Stimulated activated CD8-positive, alpha-beta memory T cell treated with anti-CD3 and anti-CD28 coated beads, Interleukin-12 subunit alpha, Interleukin-12 subunit beta, amount 100 ng/mL, for 1 hour (primary cell): ENCODE results near the gene HSF2BP.
"Not testable (repeated sequence)": the region's sequence is repeated elsewhere in the genome, so short reads cannot be mapped to it uniquely, and the experiment has no call there.

Source experiments
- DNase-seq: peaks from one replicate; pipeline ENCODE4 v3.0.0-alpha.2; 2020; ENCODE audit warnings: low read depth

The HSF2BP gene

GRCh38 chr21:43597540-43598250 lies 61.6 kb downstream of the HSF2BP start:
- no peak for DNase-seq

GRCh38 chr21:43597052-43597451 lies 62.2 kb downstream of the HSF2BP start:
- no peak for DNase-seq

DNA sequence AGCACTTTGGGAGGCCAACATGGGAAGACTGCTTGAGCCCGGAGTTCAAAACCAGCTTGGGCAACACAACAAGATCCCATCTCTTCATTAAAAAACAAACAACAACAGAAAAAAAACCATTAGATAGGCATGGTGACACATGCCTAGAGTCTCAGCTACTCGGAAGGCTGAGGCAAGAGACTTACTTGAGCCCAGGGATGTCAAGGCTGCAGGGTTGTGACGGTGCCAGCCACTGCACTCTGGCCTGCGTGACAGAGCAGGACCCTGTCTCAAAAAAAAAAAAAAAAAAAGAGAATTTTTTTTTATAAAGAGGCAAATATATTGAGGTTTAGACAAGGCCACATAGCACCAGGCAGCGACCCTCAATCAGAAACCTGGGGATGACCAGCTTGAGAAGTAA lies 62.7 kb downstream of the HSF2BP start:
- DNase-seq: no peak

GRCh38 chr21:43595769-43596168 lies 63.5 kb downstream of the HSF2BP start:
- DNase-seq: not testable (repeated sequence)

GRCh38 chr21:43593078-43593477 lies 66.2 kb downstream of the HSF2BP start:
- no peak for DNase-seq

- DNase-seq: no peak
Observed at GRCh38 chr21:43591571-43591970, 67.7 kb downstream of the HSF2BP start.

DNA sequence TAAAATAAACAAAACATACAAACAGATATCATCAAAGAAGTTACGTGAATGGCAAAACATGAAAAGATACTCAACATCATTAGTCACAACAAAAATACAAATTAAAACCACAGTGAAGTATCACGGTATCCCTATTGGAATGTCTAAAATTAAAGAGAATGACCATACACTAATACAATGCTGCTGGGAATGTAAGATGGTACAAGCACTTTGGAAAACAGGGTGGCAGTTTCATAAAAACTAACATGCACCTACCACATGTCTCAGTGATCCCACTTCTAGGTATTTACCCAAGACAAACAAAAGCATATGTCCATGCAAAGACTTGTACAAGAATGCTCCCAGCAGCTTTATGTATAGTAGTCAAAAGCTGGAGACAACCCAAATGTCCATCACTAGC lies 69.1 kb downstream of the HSF2BP start:
- DNase-seq: no peak

DNA sequence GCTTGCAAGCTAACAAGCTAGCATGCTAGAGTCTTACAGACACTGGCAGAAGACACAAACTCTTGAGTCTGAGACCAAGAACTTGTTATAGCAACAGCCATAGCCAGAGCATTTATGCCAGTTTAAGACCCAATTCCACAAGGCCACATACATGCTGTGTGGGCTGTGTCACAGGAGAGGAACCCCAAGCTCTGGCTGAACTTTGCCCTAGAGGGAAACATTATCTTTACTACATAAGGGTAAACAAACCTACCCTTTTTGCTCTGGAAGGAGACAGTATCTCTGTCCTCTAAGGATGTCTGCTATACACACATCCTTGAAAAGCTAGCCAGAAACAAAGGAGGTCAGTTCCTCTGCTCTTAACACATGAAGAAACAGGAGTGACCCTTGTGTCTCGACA lies 70.3 kb downstream of the HSF2BP start:
- DNase-seq: no peak

GRCh38 chr21:43585924-43586413 lies 73.3 kb downstream of the HSF2BP start:
- DNase-seq: no peak

GRCh38 chr21:43585514-43585913 lies 73.8 kb downstream of the HSF2BP start:
- no peak for DNase-seq

DNA sequence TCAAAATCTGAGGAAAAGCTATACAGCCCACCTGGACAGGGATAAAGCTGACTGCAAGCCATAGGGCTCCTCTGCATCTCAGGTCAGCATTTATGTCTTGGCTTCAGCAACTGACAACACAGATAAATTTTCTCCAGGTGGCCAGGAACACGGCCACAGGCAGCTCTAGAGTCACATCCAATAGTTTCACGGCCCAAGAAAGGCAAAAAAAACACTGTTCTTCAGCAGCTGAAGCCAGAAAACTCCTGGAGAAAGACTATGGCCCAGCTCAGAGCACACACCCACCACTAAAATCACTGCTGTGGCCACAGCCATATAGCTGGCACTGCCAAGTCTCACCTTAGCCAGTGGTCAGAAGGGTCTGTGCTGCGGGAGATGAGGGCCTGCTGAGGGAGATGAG lies 77.8 kb downstream of the HSF2BP start:
- no peak for DNase-seq

DNA sequence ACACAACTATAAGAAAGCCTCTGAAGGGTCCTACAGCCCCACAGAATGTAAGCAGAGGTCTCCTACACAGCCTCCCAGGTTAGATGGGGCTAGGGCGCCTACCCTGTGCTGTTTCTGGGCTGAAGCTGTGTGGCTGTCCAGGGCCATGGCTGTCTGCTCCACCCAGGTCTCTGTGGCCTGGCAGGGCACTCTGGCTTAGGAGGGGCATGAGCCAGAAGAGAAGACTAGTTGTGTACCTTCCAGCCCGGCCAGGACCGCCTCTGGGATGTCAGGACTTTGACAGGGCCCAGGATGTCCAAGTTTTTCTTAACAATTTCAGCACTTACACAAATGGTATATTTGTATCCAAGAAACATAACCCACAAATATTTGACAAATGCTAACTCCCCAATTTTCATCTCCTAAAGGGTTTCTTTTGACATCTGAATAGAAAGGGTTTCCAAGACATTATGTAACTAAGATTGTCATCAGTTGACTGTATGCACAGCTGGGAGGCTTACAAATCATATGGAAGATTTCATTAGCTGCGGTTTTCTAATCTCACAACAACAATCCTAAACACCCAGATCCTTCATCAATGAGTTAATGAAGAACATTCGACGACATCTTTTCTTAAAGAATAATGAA lies 80.5 kb downstream of the HSF2BP start:
- no peak for DNase-seq

DNA sequence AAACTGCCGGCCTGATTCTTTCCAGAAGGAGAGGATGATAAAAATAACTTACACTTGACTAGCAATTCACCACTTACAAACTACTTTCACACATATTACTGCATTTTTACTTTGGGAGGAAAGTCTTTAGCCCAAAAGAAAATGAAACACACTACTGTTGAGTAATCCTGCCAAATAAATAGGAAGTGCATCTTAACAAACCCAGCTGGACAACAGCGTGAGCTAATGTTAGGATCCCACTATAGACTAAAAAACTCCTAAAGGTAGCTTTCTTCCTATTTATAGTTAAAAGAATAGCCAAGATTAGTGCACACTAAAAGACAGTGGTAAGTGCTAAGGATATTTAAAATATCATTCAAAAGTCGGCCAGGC lies 83.8 kb downstream of the HSF2BP start:
- no peak for DNase-seq

DNA sequence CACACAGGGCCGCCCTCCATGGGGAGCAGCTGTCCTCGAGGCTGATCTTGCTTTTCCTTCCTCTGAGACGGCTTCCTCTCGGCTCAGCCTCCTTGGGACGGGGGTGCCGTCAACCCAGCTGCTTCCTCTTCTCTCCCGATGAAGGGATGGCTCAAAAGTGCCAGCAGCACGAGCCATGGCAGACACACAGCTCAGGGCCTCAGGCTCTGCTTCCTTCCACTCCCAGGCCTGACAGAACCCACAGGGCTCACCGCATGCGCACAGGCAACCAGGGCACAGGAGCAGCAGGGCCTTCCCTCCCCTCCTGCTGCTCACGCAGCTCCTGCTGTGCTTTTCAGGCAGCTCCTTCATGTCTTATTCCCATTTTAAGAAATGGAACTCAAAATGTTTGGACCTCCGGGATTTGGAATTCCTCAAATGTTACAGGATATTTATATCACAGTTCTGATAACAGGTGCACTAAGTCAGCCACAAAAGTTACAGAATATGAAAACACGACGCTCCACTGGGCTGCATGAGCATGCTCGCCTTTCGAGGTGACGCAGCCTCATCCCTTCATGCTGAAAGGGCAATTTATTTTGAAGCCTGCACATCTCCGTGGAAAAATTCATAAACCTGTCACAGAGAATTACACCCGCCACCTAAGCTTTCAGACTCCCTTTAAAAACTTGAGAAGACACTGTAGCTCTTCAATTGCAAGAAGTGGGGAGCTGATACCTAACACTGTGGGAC lies 84.4 kb downstream of the HSF2BP start:
- DNase-seq: no peak

DNA sequence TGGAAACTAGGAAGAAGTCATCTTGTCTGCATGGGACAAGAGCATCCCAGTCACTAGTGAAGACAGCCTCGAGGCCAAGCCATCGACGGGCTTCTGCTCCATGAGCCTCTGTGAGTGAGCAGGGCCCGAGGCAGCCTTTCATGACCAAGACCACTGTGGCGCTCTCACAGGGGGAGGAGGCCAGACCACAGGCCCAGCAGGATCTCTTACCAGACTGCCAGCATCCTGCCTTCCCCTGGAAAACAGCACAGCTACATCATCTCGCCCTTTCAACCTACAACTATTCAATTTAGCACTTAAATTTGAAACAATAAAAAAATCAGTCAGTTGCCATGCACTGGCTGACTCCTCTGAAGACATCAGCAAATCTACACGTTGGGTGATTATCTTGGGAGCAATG lies 85.4 kb downstream of the HSF2BP start:
- no peak for DNase-seq

DNA sequence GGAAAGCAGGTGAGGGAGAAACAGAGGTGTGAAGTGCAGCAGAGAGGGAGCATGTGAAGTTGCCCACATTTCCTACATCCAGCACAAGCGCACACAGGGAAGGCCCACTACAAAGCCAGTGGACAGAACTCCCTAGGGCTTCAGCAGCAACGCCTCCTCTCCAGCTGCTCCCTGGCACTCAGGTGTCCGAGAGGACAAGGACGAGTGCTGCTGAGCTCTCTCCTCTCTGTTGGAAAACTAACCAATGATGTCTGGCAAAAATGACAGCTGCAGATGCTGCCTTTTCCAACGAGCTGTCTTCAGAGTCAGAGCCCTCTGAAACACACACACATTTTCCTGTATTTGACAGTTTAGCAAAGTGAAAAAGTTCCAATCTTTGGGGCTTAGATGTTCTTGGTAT lies 86.8 kb downstream of the HSF2BP start:
- DNase-seq: no peak

- DNase-seq: no peak
Observed at GRCh38 chr21:43571976-43572375, 87.3 kb downstream of the HSF2BP start.

GRCh38 chr21:43570195-43570594 lies 89.1 kb downstream of the HSF2BP start:
- not testable (repeated sequence) for DNase-seq

- DNase-seq: not testable (repeated sequence)
Observed at GRCh38 chr21:43562451-43562850, 96.8 kb downstream of the HSF2BP start.

GRCh38 chr21:43540561-43540960 lies 118.7 kb downstream of the HSF2BP start:
- DNase-seq: not testable (repeated sequence)

GRCh38 chr21:43522495-43523131 lies 136.7 kb downstream of the HSF2BP start:
- not testable (repeated sequence) for DNase-seq

- DNase-seq: not testable (repeated sequence)
Observed at GRCh38 chr21:43517701-43518100, 141.6 kb downstream of the HSF2BP start.
